DMS53 treated with DMSO at 0.1 percent for 48 hours (cell line): ENCODE results near the gene UCK2.

Experiments used
- DNase-seq: peaks from one replicate; lab custom pipeline; 2025; ENCODE audit not compliant: unreplicated experiment; lab: John Stamatoyannopoulos, UW

UCK2 gene

GRCh38 chr1:165928075-165928731 is 100.8 kb downstream of the UCK2 start:
- peak; percentile 74 for DNase-seq

DNA sequence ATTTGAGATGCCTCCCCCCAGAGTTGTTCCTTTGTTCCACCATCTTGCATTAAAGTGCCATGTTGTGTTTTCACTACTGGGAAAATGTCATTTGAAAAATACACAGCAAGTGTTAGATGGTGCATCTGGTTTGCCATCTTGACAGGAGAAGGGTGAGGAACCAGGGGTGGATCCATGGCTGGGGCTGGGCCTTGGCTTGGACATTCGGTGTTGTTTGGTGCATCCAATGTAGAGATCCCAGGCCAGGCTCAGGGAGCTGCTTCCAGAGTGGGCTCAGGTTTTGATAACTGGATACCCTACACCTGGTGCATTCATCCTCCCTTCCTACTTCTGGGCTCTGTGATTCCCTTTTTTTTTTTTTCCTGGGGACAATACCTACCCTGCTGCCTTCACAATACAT is 103.5 kb downstream of the UCK2 start:
- no peak for DNase-seq

GRCh38 chr1:165933446-165934170 is 106.2 kb downstream of the UCK2 start:
- no peak for DNase-seq

GRCh38 chr1:165936542-165936941 is 109.1 kb downstream of the UCK2 start:
- DNase-seq, result no peak

DNA sequence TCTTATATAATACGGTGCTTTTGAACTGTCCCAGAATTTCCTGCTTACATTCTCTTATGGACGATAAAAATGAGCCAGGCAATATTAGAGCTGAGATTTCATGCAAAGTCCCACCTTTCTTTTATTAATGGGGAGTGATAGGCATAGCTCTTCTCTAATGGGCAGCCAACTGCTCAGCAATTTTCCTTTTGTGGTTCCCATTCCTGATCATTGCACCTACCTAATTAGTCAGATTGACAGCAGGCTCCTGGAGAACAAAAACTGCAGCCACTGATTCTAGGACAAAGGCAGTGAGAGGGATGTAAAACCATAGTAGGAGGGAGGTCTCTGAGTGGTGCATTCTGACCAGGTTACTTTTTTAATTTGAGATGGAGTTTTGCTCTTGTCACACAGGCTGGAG is 110.4 kb downstream of the UCK2 start:
- no peak for DNase-seq

GRCh38 chr1:165938844-165939243 is 111.4 kb downstream of the UCK2 start:
- no peak for DNase-seq

DNA sequence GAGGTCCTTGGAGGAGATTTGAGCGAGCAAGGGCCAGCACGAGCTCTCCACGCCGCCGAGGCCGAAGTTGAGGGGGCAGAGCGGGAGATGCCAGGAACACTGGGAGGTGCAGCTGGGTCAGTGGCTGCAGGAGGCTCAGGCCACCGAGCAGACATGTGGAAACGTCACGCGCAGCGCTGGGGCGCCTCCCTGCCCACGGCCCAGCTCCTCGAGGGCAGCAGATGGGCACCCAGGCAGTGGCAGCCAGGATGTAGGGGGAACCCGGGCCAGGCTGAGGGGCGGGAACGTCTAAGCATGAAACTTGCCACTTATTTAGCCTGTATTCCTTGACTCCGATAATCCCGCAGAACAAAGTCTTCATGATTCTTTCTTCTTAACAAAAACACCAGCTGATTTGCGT is 114.1 kb downstream of the UCK2 start:
- no peak for DNase-seq

- DNase-seq, result no peak
Measured at GRCh38 chr1:165942062-165942461, 114.6 kb downstream of the UCK2 start.

- DNase-seq, result peak; percentile 34
Measured at GRCh38 chr1:165942927-165943597, 115.6 kb downstream of the UCK2 start.

DNA sequence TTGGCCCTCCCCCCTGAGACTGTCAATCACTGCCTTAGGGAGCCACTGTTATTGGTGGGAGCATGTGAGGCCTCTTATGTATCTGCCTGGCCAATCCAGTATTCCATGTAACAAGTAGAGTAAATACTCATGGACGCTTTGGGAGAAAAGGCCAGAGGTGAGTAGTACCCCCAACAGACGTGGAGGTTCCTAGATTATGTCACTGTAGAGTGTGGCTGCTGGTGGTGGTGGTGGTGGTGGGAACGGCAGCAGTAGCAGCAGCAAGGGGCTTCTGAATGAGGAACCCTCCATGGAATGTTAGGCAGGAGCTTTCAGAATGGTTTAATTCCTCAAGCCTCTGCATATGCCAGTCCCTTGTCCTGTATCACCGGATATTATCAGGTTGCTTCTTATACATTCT is 118.5 kb downstream of the UCK2 start:
- DNase-seq, result no peak

DNA sequence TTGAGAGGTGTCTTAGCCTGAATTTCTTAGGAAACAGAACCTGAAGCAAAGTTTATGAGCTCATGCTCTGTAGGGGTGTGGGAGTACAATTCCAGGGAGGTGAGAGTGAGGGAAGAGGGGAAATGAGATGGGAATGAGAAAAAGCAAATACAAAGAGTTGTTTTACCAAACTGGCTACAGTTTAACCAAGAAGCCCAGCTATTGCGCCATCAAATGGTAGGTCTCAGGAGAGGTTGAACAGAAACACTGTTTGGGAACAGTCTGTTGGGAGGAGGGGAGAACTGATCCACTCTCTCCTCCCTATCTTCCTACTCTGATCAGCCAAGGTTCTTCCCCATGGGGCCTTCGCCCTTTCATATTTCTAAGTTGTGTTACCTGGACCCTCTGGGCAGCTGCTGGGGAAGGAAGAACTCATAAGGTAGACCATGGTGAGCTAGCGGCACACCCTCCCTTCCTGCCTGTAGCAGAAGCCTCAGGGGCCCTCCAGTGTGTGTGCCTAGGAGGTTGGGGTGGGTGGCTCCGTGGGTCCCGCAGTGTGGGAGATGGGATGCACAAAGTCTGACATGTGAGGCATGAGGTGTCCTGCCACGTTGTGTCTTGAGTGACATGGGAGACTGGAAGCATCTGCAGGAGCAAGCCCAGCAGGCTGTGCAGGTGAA is 120.5 kb downstream of the UCK2 start:
- no peak for DNase-seq

- no peak for DNase-seq
Measured at GRCh38 chr1:165949335-165950130, 122.1 kb downstream of the UCK2 start.

GRCh38 chr1:165954940-165955339 is 127.5 kb downstream of the UCK2 start:
- no peak for DNase-seq

DNA sequence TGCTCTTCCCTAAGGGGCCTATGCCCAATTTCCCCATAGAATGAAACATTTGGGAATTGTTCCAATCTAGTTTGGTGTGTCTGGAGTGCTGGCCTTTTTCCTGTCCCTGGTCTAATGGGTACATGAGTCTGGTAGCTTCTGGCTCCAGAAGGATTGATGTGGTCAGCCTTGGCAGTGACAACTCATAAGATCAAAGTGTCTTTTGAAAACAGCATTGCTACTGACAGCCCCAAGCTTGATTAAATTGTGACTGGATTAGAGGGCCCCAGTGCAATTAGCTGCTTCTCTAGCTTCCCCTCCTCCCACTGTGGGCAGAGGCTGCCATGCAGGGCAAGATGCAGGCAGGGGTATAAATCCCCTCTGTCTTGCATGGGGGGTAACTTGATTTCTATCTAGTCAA is 130.9 kb downstream of the UCK2 start:
- no peak for DNase-seq

DNA sequence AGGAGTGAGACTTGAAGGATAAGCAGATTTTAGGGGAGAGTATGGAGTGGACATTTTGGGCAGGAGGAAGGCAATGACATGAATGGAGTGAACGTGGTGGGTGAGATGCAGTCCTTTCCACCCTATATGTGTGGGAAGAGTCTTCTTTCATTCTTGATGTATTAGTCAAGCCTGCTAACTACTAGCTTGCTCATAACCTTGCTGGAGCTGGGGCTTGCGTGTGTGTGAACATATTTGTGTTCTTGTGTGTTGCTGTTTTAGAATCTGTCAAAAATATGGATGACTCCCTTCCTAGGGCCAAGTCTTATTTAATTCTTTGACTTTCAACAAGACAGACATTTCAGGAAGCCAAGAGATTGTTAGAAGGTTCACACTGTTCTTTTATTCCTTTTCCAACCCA is 132.7 kb downstream of the UCK2 start:
- DNase-seq, result no peak

- DNase-seq, result no peak
Measured at GRCh38 chr1:165960881-165961280, 133.5 kb downstream of the UCK2 start.
